Measurements from ENCODE around the gene BET1L.
"Not testable (repeated sequence)": the region's sequence is repeated elsewhere in the genome, so short reads cannot be mapped to it uniquely, and the experiment has no call there.

Gene BET1L

DNA sequence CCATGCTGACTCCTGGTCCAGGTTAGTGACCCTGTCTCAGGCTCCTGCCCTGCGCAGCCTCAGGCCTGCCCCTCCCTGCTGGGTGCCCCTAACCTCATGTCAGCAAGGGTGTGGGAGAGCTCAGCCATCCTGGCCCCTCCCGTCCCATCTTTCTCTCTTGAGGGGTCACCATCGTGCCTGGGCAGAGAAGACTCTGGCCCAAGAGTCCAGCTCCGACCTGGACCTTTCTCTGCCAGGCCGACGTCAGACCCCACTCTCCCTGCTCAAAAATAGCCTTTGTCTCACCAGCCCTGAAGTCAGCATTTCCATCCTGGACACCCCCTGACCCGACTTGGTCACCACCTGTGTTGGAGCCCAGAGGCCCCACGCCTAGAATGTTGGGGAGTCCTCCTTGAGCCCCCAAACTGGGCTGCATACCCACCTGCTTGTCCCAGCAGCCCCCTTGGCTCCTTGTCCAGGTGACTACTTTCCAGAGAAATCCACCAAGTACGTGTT is 9.4 kb downstream of the BET1L start:
- in situ Hi-C loops (cut with MboI; ENCODE audit: low sequenced_read_pairs): no loop called here

DNA sequence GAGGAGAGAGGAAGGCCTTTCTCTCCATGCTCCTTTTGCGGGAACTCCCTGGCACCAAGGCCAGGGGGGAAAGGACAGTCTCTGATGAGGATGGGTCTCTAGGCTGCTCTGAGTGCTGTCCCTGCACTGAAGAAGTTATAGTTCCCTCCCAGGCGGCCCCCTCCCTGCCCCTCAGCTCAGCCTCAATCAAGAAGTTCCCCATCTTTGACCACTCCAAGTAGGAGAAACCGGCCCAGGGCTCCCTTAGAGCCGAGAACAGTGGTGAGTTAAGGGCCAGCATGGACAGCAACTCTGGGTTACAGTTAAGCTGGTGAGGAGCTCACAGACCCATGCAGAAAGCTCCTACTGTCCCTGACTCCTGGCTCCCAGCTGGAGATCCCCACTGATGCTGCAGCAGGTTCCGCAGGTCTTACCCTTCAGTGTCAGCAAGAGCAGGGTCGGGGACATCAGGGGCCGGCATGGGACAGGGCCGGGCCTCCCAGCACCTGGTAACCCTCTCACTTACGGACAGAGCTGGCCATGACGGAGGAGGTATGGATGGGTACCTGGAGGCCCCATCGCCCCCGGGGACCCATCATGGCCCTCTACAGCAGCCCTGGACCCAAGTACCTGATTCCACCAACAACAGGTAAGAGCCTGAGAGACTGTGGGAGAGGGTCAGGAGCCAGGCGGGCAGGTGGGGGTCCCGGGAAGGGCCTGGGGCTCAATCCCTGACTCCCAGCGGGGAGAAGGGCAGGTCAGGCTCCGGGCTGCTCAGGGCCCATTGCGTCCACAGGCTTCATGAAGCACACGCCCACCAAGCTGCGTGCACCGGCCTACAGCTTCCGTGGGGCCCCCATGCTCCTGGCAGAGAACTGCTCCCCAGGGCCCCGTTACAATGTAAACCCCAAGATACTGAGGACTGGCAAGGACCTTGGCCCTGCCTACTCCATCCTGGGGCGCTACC is 10.1 kb downstream of the BET1L start:
- in situ Hi-C loops (cut with MboI; ENCODE audit: low sequenced_read_pairs): no loop called here

DNA sequence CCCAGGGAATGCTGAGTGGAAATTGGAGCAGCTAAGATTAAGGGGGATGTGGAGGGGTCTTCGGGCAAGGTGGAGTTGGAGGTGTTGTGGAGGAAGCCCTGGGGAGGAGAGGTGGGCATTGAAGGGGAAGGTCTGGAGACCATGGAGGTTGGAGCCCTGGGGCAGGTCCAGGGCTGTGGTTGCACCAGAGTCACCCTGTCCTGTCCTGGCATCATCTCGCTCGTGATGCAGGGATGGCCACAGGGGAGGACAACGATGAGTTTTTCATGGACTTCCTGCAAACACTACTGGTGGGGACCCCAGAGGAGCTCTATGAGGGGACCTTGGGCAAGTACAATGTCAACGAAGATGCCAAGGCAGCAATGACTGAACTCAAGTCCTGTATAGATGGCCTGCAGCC is 13.7 kb downstream of the BET1L start:
- in situ Hi-C loops (cut with MboI; ENCODE audit: low sequenced_read_pairs): not testable (repeated sequence)

DNA sequence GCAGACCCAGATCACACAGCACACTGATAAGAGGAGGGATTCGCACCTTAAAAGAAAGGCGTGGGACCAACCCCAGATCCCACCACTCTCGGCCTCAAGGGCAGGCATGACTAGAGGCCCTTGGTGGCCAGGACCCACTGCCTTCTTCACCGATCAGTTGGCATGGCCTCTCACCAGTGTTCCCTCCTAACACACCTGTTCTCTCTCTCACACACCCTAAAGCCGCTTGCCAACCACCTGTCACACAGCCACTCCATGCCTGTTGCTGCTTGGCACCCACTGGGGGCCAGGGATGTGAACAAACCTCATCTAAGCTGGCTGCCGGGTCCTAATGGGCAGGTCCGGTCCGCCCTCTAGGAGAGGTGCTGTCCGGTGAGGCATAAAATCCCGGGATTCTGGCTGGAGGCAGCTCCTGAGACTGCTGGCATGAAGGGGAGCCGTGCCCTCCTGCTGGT is 14.5 kb downstream of the BET1L start, which contains the start of gene SCGB1C1:
SCGB1C1 (plus strand) TSS at position 405 of the 455 bp plus-strand sequence; CDS start at position 427, 22 bp downstream.
- in situ Hi-C loops (cut with MboI; ENCODE audit: low sequenced_read_pairs): not testable (repeated sequence)

DNA sequence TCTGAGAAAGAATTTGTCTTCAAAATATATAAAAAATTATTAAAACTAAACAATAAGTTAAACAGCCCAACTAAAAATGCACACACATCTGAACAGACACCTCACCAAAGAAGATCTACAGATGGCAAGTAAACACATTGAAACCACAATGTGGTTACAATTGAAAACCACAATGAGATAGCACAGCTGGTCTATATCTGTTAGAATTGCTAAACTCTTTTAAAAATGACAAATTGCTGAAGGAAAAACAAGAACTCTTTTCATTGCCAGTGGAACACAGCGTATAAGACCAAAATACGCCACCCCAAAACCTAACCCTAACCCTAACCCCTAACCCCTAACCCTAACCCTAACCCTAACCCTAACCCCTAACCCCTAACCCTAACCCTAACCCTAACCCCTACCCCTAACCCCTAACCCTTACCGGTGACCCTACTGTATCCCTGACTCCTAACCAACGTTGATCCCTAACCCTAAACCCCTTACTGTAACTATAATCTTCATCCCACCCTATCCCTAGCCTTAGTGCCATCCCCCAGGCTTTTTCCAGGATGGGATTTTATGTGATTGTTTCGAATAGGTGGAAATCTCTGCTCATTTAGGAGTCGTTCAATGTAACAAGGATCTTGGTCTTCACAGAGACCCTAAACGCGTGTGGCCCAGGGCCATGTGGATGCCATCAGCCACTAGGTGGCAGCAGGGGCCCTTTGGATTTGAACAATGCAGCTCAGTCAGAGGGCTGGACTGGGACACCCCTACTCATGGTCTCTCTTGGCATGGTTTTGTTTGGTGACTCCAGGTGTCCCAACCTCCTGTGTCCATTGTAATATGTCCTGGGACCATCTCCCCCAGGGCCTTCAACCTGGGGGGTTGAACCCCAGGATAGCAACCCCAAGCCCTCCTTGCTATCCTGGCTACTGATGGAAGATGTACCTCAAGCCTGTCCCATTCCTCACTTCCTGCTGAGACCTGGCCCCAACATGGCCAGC is 15.4 kb downstream of the BET1L start:
- in situ Hi-C loops (cut with MboI; ENCODE audit: low sequenced_read_pairs): not testable (repeated sequence)

DNA sequence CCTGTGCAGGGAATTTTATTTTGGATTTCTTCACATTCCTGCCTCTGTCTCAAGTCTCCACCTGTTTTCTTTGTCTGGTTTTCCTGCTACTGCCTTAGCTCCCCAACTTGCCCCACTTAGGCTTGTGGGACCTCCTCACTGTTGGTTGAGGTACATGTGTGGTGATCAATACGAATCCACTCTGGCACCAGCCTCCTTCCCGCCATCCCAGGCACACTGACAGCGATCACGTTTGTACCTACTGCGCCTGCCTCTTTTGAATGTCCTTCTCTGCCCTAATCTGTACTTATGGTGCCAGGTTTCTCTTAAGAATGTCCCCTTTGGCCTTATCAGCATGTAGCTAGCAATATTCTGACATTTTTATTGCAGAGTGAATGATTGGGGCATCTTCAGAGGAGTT is 16.7 kb downstream of the BET1L start:
- in situ Hi-C loops (cut with MboI; ENCODE audit: low sequenced_read_pairs): not testable (repeated sequence)

DNA sequence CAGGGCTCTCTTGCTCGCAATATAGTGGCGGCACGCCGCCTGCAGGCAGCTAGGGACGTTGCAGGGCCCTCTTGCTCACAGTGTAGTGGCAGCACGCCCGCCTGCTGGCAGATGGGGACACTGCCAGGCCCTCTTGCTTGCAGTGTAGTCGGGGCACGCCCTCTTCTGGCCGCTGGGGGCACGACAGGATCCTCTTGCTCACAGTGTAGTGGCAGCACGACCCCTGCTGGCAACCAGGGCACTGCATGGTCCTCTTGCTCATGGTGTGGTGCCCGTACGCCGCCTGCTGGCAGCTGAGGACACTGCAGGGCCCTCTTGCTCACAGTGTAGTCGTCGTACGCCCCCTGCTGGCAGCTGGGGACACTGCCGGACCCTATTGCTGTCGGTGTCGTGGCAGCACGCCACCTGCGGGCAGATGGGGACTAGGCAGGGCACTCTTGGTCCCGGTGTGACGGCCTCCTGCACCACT is 17.3 kb downstream of the BET1L start:
- in situ Hi-C loops (cut with MboI; ENCODE audit: low sequenced_read_pairs): not testable (repeated sequence)

DNA sequence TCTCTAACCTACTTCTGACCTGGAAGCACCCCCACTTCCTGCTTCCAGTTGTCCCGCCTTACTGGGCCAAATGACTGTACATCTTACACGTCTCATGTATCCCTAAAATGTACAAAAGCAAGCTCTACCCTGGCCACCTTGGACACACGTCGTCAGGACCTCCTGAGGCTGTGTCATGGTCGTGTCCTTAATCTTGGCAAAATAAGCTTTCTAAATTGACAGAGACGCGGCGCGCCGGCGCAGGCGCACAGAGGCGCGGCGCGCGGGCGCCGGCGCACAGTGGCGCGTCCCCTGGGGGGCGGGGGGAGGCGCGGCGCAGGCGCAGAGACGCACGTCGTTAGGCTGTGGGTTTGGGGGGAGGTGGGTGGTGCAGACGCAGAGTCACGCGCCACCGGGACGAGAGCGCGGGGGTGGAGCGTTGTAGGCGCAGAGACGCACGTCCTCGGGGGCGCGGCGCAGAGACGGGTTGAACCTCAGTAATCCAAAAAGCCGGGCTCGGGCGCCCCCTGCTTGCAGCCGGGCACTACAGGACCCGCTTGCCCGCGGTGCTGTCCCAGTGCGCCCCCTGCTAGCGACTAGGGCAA is 17.9 kb downstream of the BET1L start:
- in situ Hi-C loops (cut with MboI; ENCODE audit: low sequenced_read_pairs): not testable (repeated sequence)

DNA sequence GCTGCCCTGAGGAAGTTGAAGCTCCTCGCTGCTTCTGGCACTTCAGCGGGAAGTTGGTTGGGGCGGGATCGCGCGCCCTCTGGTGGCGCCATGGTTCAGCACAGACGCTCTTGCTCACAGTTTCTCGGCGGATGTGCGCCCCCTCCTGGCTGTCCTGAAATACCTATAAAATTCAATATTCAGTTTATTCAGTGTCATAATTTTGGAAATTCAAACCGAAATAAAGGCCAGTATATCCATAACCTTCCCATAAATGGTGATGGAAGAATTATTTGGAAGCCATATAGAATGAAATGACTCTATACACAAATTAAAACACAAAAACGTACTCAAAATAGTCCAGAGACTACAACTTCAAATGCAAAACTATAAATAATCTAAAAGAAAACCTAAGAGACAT is 27.0 kb downstream of the BET1L start:
- in situ Hi-C loops (cut with MboI; ENCODE audit: low sequenced_read_pairs): not testable (repeated sequence)
